ENCODE results near the gene LRMDA.
A peak's percentile ranks its signal among the peaks of the same experiment; 100 is the strongest.

Gene LRMDA

GRCh38 chr10:76303682-76304316, 872.4 kb downstream of the LRMDA start:
- no peak for DNase-seq (ENCODE audit: low read depth)
- TF ChIP-seq, protein P1, sequence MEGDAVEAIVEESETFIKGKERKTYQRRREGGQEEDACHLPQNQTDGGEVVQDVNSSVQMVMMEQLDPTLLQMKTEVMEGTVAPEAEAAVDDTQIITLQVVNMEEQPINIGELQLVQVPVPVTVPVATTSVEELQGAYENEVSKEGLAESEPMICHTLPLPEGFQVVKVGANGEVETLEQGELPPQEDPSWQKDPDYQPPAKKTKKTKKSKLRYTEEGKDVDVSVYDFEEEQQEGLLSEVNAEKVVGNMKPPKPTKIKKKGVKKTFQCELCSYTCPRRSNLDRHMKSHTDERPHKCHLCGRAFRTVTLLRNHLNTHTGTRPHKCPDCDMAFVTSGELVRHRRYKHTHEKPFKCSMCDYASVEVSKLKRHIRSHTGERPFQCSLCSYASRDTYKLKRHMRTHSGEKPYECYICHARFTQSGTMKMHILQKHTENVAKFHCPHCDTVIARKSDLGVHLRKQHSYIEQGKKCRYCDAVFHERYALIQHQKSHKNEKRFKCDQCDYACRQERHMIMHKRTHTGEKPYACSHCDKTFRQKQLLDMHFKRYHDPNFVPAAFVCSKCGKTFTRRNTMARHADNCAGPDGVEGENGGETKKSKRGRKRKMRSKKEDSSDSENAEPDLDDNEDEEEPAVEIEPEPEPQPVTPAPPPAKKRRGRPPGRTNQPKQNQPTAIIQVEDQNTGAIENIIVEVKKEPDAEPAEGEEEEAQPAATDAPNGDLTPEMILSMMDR (conservative IDR thresholded peaks at IDR 0.05; ENCODE audit: low read depth, low read length), result peak; percentile 79
- H3K4me3 ChIP-seq (ENCODE audit: low read length), result no peak overlapping the region

GRCh38 chr10:76305930-76306615, 874.6 kb downstream of the LRMDA start:
- DNase-seq (ENCODE audit: low read depth), result no peak
- TF ChIP-seq, protein P1 (conservative IDR thresholded peaks at IDR 0.05; ENCODE audit: low read depth, low read length), result no peak
- H3K4me3 ChIP-seq (ENCODE audit: low read length), result no peak overlapping the region

- no peak for DNase-seq (ENCODE audit: low read depth)
- no peak overlapping the region for H3K4me3 ChIP-seq (ENCODE audit: low read length)
- TF ChIP-seq, protein P1 (conservative IDR thresholded peaks at IDR 0.05; ENCODE audit: low read depth, low read length), result no peak
Observed at GRCh38 chr10:76306856-76307255, 875.4 kb downstream of the LRMDA start.

DNA sequence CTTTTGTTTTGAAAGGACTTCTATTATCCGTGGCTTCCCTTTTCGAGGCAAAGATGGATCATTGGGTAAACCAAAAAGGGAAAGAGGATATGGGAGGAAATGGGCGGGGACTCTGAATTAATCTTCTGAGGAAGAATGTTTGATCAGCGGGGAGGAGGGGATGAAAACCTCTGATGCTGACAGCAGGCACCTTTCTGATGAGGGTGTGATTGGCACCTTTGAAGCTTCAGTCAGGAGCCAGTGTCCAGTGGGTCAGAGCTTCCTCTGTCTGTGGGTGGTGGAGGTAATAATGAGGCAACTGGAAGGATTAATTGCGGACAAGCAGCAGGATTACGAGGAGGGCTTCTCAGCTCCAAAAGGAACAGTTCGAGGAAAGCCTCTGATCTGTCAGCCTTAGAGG, 877.6 kb downstream of the LRMDA start:
- no peak overlapping the region for H3K4me3 ChIP-seq (ENCODE audit: low read length)
- DNase-seq (ENCODE audit: low read depth), result no peak
- TF ChIP-seq, protein P1 (conservative IDR thresholded peaks at IDR 0.05; ENCODE audit: low read depth, low read length), result no peak

DNA sequence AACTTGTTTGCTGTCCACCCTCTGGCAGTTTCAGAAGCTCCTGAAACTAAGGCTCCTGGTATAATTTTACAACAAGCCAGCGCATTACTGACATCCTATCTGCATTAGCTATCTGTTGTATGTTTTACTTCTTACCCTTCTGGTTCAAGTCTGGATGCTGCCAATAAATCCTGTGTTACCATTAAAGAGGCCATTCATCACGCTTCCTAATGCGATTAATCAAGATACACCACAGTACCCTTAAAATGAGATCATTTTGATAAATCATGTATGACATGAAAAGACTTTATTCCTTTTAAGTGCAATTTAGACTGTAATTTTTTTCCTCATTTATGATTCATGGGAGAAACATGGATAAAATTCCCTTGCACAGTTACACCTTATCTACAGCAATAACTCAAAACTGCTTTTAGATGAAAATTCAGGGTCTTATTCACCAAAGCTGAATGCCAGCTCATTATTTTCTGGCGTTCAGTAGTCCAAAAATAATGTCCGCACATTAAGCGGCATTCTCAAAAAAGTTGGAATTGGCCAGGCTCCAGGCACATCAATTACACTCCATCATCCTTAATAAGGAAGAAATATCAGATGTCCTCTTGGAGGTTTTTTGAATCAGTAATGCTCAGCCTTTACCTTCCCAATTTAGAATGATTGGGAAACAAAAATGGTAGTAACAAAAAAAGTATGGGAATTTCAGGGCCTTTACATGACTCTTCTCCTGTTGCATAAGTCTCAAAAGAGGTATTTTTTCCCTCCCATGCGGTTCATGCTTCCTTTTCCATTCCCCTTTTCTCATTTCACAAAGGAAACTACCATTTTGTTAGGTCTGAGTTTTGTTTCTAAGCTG, 878.5 kb downstream of the LRMDA start:
- TF ChIP-seq, protein P1 (conservative IDR thresholded peaks at IDR 0.05; ENCODE audit: low read depth, low read length), result no peak
- H3K4me3 ChIP-seq (ENCODE audit: low read length), result no peak overlapping the region
- peak; percentile 76 for DNase-seq (ENCODE audit: low read depth)

DNA sequence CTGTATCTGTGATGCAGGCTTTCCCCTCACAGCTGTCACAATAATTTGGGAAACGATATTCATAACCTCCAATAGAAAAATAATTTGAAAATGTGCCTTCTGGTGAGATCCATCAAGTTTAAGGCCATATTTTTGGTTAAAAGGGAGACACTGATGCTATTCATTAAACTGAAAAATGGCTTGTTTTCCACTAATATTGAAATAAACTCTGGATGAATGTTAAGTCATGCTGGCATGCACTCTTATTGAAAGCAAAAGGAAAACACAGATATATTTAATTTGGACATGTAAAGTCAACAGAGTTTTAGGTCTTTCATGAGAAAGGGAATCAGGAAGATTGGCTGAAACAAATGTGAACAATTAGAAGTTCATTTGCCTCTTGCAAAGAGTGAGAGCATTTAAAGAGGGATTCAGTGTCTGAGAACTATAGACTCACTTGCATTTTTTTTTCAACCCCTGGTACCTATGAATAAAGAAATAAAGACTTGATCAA, 879.2 kb downstream of the LRMDA start:
- no peak for DNase-seq (ENCODE audit: low read depth)
- TF ChIP-seq, protein P1 (conservative IDR thresholded peaks at IDR 0.05; ENCODE audit: low read depth, low read length), result no peak

More for the DNA sequence above, 879.2 kb downstream of the LRMDA start:
- no peak overlapping the region for H3K4me3 ChIP-seq (ENCODE audit: low read length)
